ENCODE measurements around the gene SIGLEC9.
A peak's percentile ranks its signal among the peaks of the same experiment; 100 is the strongest.

SIGLEC9 gene

GRCh38 chr19:51094696-51095279, 29.9 kb upstream of the SIGLEC9 start:
- DNase-seq (ENCODE audit: low read depth, low spot score): no peak

GRCh38 chr19:51096473-51097165, 28.1 kb upstream of the SIGLEC9 start:
- no peak for DNase-seq (ENCODE audit: low read depth, low spot score)
- H3K4me3 ChIP-seq (ENCODE audit: low read length): no peak overlapping the region

More at GRCh38 chr19:51094696-51095279, 29.9 kb upstream of the SIGLEC9 start:
- no peak overlapping the region for H3K4me3 ChIP-seq (ENCODE audit: low read length)

GRCh38 chr19:51097166-51097738, 27.5 kb upstream of the SIGLEC9 start:
- no peak for DNase-seq (ENCODE audit: low read depth, low spot score)
- H3K4me3 ChIP-seq (ENCODE audit: low read length): no peak overlapping the region

- no peak overlapping the region for H3K4me3 ChIP-seq (ENCODE audit: low read length)
- no peak for DNase-seq (ENCODE audit: low read depth, low spot score)
Measured at GRCh38 chr19:51097796-51098195, 26.9 kb upstream of the SIGLEC9 start.

GRCh38 chr19:51098365-51099046, 26.2 kb upstream of the SIGLEC9 start:
- H3K4me3 ChIP-seq (ENCODE audit: low read length): no peak overlapping the region

GRCh38 chr19:51099047-51099382, 25.7 kb upstream of the SIGLEC9 start:
- no peak for DNase-seq (ENCODE audit: low read depth, low spot score)
- no peak overlapping the region for H3K4me3 ChIP-seq (ENCODE audit: low read length)

More at GRCh38 chr19:51098365-51099046, 26.2 kb upstream of the SIGLEC9 start:
- no peak for DNase-seq (ENCODE audit: low read depth, low spot score)

GRCh38 chr19:51100601-51101000, 24.1 kb upstream of the SIGLEC9 start:
- no peak for DNase-seq (ENCODE audit: low read depth, low spot score)
- H3K4me3 ChIP-seq (ENCODE audit: low read length): no peak overlapping the region

GRCh38 chr19:51101171-51101865, 23.4 kb upstream of the SIGLEC9 start:
- DNase-seq (ENCODE audit: low read depth, low spot score): no peak
- no peak overlapping the region for H3K4me3 ChIP-seq (ENCODE audit: low read length)

GRCh38 chr19:51102991-51103390, 21.7 kb upstream of the SIGLEC9 start:
- no peak for DNase-seq (ENCODE audit: low read depth, low spot score)
- no peak overlapping the region for H3K4me3 ChIP-seq (ENCODE audit: low read length)

GRCh38 chr19:51103926-51104341, 20.8 kb upstream of the SIGLEC9 start:
- DNase-seq (ENCODE audit: low read depth, low spot score): no peak
- H3K4me3 ChIP-seq (ENCODE audit: low read length): no peak overlapping the region

GRCh38 chr19:51107406-51108065, 17.2 kb upstream of the SIGLEC9 start:
- no peak for DNase-seq (ENCODE audit: low read depth, low spot score)
- peak overlapping the region; percentile 92 for H3K4me3 ChIP-seq (ENCODE audit: low read length)

- peak; percentile 99 for DNase-seq (ENCODE audit: low read depth, low spot score)
- H3K4me3 ChIP-seq (ENCODE audit: low read length): peak within 1 kb of the TSS; percentile 92
Measured at GRCh38 chr19:51108066-51108804, 16.5 kb upstream of the SIGLEC9 start, which contains the start of gene CTU1. Gene CTU1 (minus strand): TSS chr19:51108409. CDS start chr19:51104569, 3,840 bp downstream.

- peak overlapping the region; percentile 50 for H3K4me3 ChIP-seq (ENCODE audit: low read length)
- DNase-seq (ENCODE audit: low read depth, low spot score): no peak
Measured at GRCh38 chr19:51108805-51109146, 15.9 kb upstream of the SIGLEC9 start.

- H3K4me3 ChIP-seq (ENCODE audit: low read length): no peak overlapping the region
- DNase-seq (ENCODE audit: low read depth, low spot score): no peak
Measured at GRCh38 chr19:51110666-51110971, 14.1 kb upstream of the SIGLEC9 start.

- no peak for DNase-seq (ENCODE audit: low read depth, low spot score)
- no peak overlapping the region for H3K4me3 ChIP-seq (ENCODE audit: low read length)
Measured at GRCh38 chr19:51111606-51112005, 13.1 kb upstream of the SIGLEC9 start.

GRCh38 chr19:51114087-51114729, 10.5 kb upstream of the SIGLEC9 start:
- no peak for DNase-seq (ENCODE audit: low read depth, low spot score)
- H3K4me3 ChIP-seq (ENCODE audit: low read length): no peak overlapping the region

GRCh38 chr19:51116736-51117286, 7.9 kb upstream of the SIGLEC9 start:
- no peak overlapping the region for H3K4me3 ChIP-seq (ENCODE audit: low read length)
- DNase-seq (ENCODE audit: low read depth, low spot score): no peak

- H3K4me3 ChIP-seq (ENCODE audit: low read length): no peak overlapping the region
- no peak for DNase-seq (ENCODE audit: low read depth, low spot score)
Measured at GRCh38 chr19:51119101-51119500, 5.6 kb upstream of the SIGLEC9 start.
